GM12878 (cell line): ENCODE measurements around the gene NTSR1. TPM values are rescaled to one million over a fixed set of nuclear protein-coding genes. Genes with fewer than 3 reads are reported as not detected.
A peak's percentile ranks its signal among the peaks of the same experiment; 100 is the strongest.

Source experiments
- ATAC-seq: fragments of 200-7000 bp; cut with Tn5 transposase; 3 replicates; pipeline ENCODE4 v1.9.1; 2020; ENCODE audit warnings: mild to moderate bottlenecking, moderate library complexity
- BruUV-seq: library from RNA; stranded (reverse); fragments of 400-500 nt; replicated peaks from 2 replicates; lab custom pipeline; 2021; lab: Mats Ljungman, UMichigan
- CTCF ChIA-PET: fragments of 300-600 bp; sonication (Branson Sonifier 250); formaldehyde crosslinking; extraction: SDS; loops from one replicate; lab custom pipeline; 2021; ENCODE audit warnings: inconsistent platforms; lab: Yijun Ruan, JAX
- POLR2A ChIA-PET: fragments of 350-600 bp; formaldehyde crosslinking; extraction: SDS; loops from one replicate; lab custom pipeline; 2021; ENCODE audit warnings: inconsistent platforms; lab: Charles Lee
- RAD21 ChIA-PET: fragments of 300-600 bp; sonication (Branson Sonifier 250); formaldehyde crosslinking; loops from one replicate; lab custom pipeline; 2023; ENCODE audit warnings: antibody characterized with exemption; ENCODE audit not compliant: unreplicated experiment; lab: Charles Lee
- SMC1A ChIA-PET: fragments of 300-600 bp; sonication (Branson Sonifier 250); formaldehyde crosslinking; loops from one replicate; lab custom pipeline; 2023; ENCODE audit not compliant: unreplicated experiment, uncharacterized antibody; lab: Charles Lee
- DNase-seq: peaks from one replicate; pipeline ENCODE4 v3.0.0-alpha.2; 2011; ENCODE audit warnings: low read depth, low spot score
- FAIRE-seq: peaks from 3 replicates; lab custom pipeline; 2011; peaks lifted over from hg19 to GRCh38; lab: Jason Lieb, UNC
- H2AFZ ChIP-seq: 2 replicates; pipeline ENCODE4 v1.6.0; 2011; ENCODE audit warnings: low read depth, low read length, control low read depth; ENCODE audit not compliant: control insufficient read depth
- H3K27ac ChIP-seq: 2 replicates; pipeline ENCODE4 v1.5.1; 2011; ENCODE audit warnings: control low read depth; ENCODE audit not compliant: control insufficient read depth, insufficient read depth
- H3K27me3 ChIP-seq, 2 experiments: replicated peaks in 1 of 2; 2 replicates each; pipeline versions ENCODE4 v1.6.0 to v1.6.1; 2011; ENCODE audit warnings: low read length in 1 of 2; ENCODE audit not compliant: control insufficient read depth in 2 of 2, insufficient read depth in 2 of 2
- H3K36me3 ChIP-seq, 2 experiments: 2 replicates each; pipeline ENCODE4 v1.5.1; 2011; ENCODE audit warnings: low read length in 1 of 2; ENCODE audit not compliant: control insufficient read depth in 2 of 2, insufficient read depth in 2 of 2
- H3K4me1 ChIP-seq: 2 replicates; pipeline ENCODE4 v1.6.1; 2011; ENCODE audit warnings: mild to moderate bottlenecking, low read length, moderate library complexity, mixed read lengths; ENCODE audit not compliant: control insufficient read depth, insufficient read depth
- H3K4me2 ChIP-seq: 2 replicates; pipeline ENCODE4 v1.6.0; 2011; ENCODE audit warnings: control low read depth; ENCODE audit not compliant: control insufficient read depth, insufficient read depth
- H3K4me3 ChIP-seq: fragments of 200-600 bp; sonication (generic); 2 replicates; pipeline ENCODE4 v1.5.1; 2016
- H3K79me2 ChIP-seq: 2 replicates; pipeline ENCODE4 v1.6.0; 2011; ENCODE audit warnings: low read length; ENCODE audit not compliant: control insufficient read depth, insufficient read depth
- H3K9ac ChIP-seq: 2 replicates; pipeline ENCODE4 v1.8.0; 2011; ENCODE audit warnings: low read length, control low read depth, mixed read lengths; ENCODE audit not compliant: control insufficient read depth, insufficient read depth
- H3K9me3 ChIP-seq: replicated peaks from 3 replicates; pipeline ENCODE4 v1.5.1; 2011; ENCODE audit warnings: mild to moderate bottlenecking, low read length; ENCODE audit not compliant: control insufficient read depth, insufficient read depth
- H4K20me1 ChIP-seq: 2 replicates; pipeline ENCODE4 v1.6.0; 2011; ENCODE audit not compliant: control insufficient read depth, insufficient read depth
- EGR1 ChIP-seq, 2 experiments: IDR thresholded peaks; 1 replicate in 1 of 2; 2 replicates in 1 of 2; pipeline ENCODE4 v1.6.1; 2011 to 2012; ENCODE audit warnings: low read depth in 2 of 2, low read length in 2 of 2, borderline replicate concordance in 1 of 2, mild to moderate bottlenecking in 1 of 2, moderate library complexity in 1 of 2
- GATAD2B ChIP-seq: fragments of 450-650 bp; conservative IDR thresholded peaks from 2 replicates; pipeline ENCODE4 v1.6.1; 2017; ENCODE audit warnings: low read depth, mild to moderate bottlenecking, moderate library complexity
- LARP7 ChIP-seq: fragments of 450-650 bp; IDR thresholded peaks from 2 replicates; pipeline ENCODE4 v1.6.1; 2017; ENCODE audit warnings: mild to moderate bottlenecking
- MTA3 ChIP-seq: IDR thresholded peaks from 2 replicates; pipeline ENCODE4 v1.6.1; 2012; ENCODE audit warnings: low read length, inconsistent platforms, borderline replicate concordance
- NBN ChIP-seq: fragments of 450-650 bp; IDR thresholded peaks from 2 replicates; pipeline ENCODE4 v1.6.1; 2016
- PKNOX1 ChIP-seq: fragments of 450-650 bp; IDR thresholded peaks from 2 replicates; pipeline ENCODE4 v1.6.1; 2016; ENCODE audit warnings: mild to moderate bottlenecking
- SIX5 ChIP-seq: IDR thresholded peaks from 2 replicates; pipeline ENCODE4 v1.6.1; 2011; ENCODE audit warnings: mild to moderate bottlenecking, low read depth, low read length, moderate library complexity; ENCODE audit not compliant: severe bottlenecking
- YBX1 ChIP-seq: fragments of 450-650 bp; IDR thresholded peaks from 2 replicates; pipeline ENCODE4 v1.6.1; 2016; ENCODE audit warnings: antibody characterized with exemption
- ZBTB33 ChIP-seq: fragments of 450-650 bp; IDR thresholded peaks from 2 replicates; pipeline ENCODE4 v1.6.1; 2017; ENCODE audit warnings: mild to moderate bottlenecking
- WGBS: methylation state at CpG from one replicate; pipeline ENCODE4 v1.1.6; 2016; ENCODE audit warnings: low lambda C conversion rate; ENCODE audit not compliant: insufficient replicate concordance, insufficient coverage; ENCODE audit errors: missing lambda C conversion rate; 5-methylcytosine and 5-hydroxymethylcytosine counted together
- in situ Hi-C: fragments of 300-500 bp; cut with MboI; formaldehyde crosslinking; loops from 9 replicates; pipeline ENCODE4 v1.14.3; 2018; ENCODE audit warnings: mixed read lengths
- intact Hi-C: fragments of 100-400 bp; cut with micrococcal nuclease; formaldehyde crosslinking; loops from one replicate; pipeline ENCODE4 v1.14.2; 2022; ENCODE audit not compliant: unreplicated experiment
- polyA plus RNA-seq, 11 experiments: library from polyadenylated mRNA; depleted of rRNA in 4 of 11; unstranded in 6 of 11; stranded (reverse) in 5 of 11; fragments of >200 nt; fragmentation: Nextera tagmentation in 4 of 11; fragmentation: Illumina TruSeq in 1 of 11; extraction: Ambion mirVana in 4 of 11; extraction: Trizol in 1 of 11; gene quantifications; 1 replicate in 1 of 11; 2 replicates in 10 of 11; pipeline versions ENCODE4 v1.2.1 to v1.2.3, GENCODE V29; 2011 to 2016; ENCODE audit warnings: inconsistent platforms in 2 of 11, missing spikeins in 2 of 11, low read depth in 1 of 11
- total RNA-seq, 4 experiments: library from RNA; depleted of rRNA in 3 of 4; stranded (reverse); fragments of >200 nt in 3 of 4; fragmentation: Illumina TruSeq in 1 of 4; extraction: Trizol in 1 of 4; gene quantifications; 2 replicates each; pipeline versions ENCODE4 v1.2.1 to v1.2.3, GENCODE V29; 2013 to 2021

The NTSR1 gene
- total and polyA plus RNA-seq, 10 of the 15 experiments (the other 5 are each of a cell fraction or from before 2014, with no cell fraction given), result not detected

DNA sequence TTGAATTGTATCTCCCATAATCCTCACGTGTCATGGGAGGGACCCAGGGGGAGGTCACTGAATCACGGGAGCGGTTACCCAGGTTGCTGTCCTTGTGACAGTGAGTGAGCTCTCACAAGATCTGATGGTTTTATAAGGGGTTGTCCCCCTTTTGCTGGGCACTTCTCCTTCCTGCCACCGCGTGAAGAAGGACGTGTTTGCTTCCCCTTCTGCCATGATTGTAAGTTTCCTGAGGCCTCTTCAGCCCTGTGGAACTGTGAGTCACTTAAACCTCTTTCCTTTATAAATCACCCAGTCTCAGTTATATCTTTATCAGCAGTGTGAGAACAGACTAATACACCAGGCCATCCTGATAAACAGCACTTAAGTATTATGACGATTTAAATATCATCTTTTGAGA, 78.7 kb downstream of the NTSR1 start:
- 28% methylated on average over 7 of the region's 7 CpGs for WGBS
- Histone ChIP-seq H3K36me3 (no peaks in the 10 kb centered on the region; a peak in 1 of 4 replicates), H3K27me3 (peaks cover 2 to 4% of the 10 kb centered on the region in 2 experiments; a peak in 2 of 4 replicates), H3K9me3 (no peaks in the 10 kb centered on the region; the same call in 2 of the 3 replicates), H3K9ac (no peak overlapping the region), H4K20me1 (no peaks in the 10 kb centered on the region), H3K4me1 (peaks cover 3% of the 10 kb centered on the region), H2AFZ (no peak overlapping the region), H3K4me2 (no peak overlapping the region), H3K79me2 (no peaks in the 10 kb centered on the region), H3K4me3 (no peak overlapping the region), H3K27ac (no peak overlapping the region)
- in situ Hi-C loops (no loop called here), intact Hi-C loops (no loop called here)
- ChIA-PET CTCF (no interaction called here), SMC1A (no interaction called here), POLR2A (no interaction called here), RAD21 (no interaction called here)
- DNase-seq (no peak), ATAC-seq (no peak), FAIRE-seq (no peak)
- BruUV-seq, result no TSS peak
- TF ChIP-seq GATAD2B (no peak), YBX1 (no peak), MTA3 (no peak), ZBTB33 (no peak), LARP7 (no peak)

- intact Hi-C loops, result no loop called here
- peak; percentile 60 for TF ChIP-seq PKNOX1
- no peak for TF ChIP-seq EGR1 (IDR thresholded peaks at IDR 0.05; ENCODE audit: borderline replicate concordance in 1 of 2, low read depth in 2 of 2, low read length in 2 of 2)
- TF ChIP-seq SIX5, result no peak
- TF ChIP-seq NBN, result no peak
- TF ChIP-seq, all 136 proteins: peak for 1
- H2AFZ ChIP-seq, result no peak overlapping the region
- no peak overlapping the region for H3K4me2 ChIP-seq
- H3K27ac ChIP-seq, result no peak overlapping the region
- no peaks in the 10 kb centered on the region for H4K20me1 ChIP-seq
- in situ Hi-C loops, result no loop called here
- ChIA-PET POLR2A (no interaction called here), CTCF (no interaction called here), SMC1A (interaction anchor here (1.0 to 1.5 kb wide), 4 partner anchors 21 to 171 kb away, joined by 3 to 4 read pairs (median 3); no protein-coding TSS in a partner anchor), RAD21 (no interaction called here)
- H3K79me2 ChIP-seq, result no peaks in the 10 kb centered on the region
- H3K4me3 ChIP-seq, result no peak overlapping the region
- BruUV-seq, result no TSS peak
- DNase-seq (no peak), FAIRE-seq (no peak), ATAC-seq (no peak)
- no peak overlapping the region for H3K9ac ChIP-seq
- peaks cover 3% of the 10 kb centered on the region for H3K4me1 ChIP-seq
- no peaks in the 10 kb centered on the region; a peak in 1 of 4 replicates for H3K36me3 ChIP-seq
- no peaks in the 10 kb centered on the region; the same call in 2 of the 3 replicates for H3K9me3 ChIP-seq
- H3K27me3 ChIP-seq, result peaks cover 2 to 4% of the 10 kb centered on the region in 2 experiments; a peak in 1 of 4 replicates
- WGBS, result 52% methylated on average over 5 of the region's 5 CpGs
Observed at GRCh38 chr20:62787866-62788265, 79.2 kb downstream of the NTSR1 start.
